SK-MEL-5 (cell line): Measurements from ENCODE around the gene CARMIL1. TPM values are rescaled to one million over a fixed set of nuclear protein-coding genes. Genes with fewer than 3 reads are reported as not detected.
"Not testable (repeated sequence)": the region's sequence is repeated elsewhere in the genome, so short reads cannot be mapped to it uniquely, and the experiment has no call there.

ENCODE experiments used
- DNase-seq: peaks from one replicate; pipeline ENCODE4 v3.0.0-alpha.2; 2016; ENCODE audit warnings: low read depth, low spot score
- in situ Hi-C: cut with HindIII; loops from 2 replicates; pipeline ENCODE4 v1.10.0; 2016; ENCODE audit warnings: low sequenced_read_pairs, high pct_unique_total_duplicates, low pct_unique_long_range_greater_than_20kb
- total RNA-seq: library from RNA; depleted of rRNA; stranded (reverse); fragments of >200 nt; shearing (Covaris generic); gene quantifications from 2 replicates; pipeline ENCODE4 v1.2.3, GENCODE V29; 2014

CARMIL1 gene
- total RNA-seq, 1 experiment from 2014 or later = 45.1 TPM

DNA sequence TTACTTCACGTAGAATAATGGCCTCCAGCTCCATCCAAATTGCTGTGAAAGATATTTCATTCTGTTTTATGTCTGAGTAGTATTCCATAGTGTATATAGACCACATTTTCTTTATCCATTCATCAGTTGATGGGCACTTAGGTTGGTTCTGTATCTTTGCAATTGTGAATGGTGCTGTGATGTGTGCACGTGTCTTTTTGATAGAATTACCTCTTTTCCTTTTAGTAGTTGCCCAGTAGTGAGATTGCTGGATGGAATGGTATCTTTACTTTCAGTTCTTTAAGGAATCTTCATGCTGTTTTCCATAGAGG lies 91.8 kb downstream of the CARMIL1 start:
- no peak for DNase-seq
- in situ Hi-C loops = no loop called here

DNA sequence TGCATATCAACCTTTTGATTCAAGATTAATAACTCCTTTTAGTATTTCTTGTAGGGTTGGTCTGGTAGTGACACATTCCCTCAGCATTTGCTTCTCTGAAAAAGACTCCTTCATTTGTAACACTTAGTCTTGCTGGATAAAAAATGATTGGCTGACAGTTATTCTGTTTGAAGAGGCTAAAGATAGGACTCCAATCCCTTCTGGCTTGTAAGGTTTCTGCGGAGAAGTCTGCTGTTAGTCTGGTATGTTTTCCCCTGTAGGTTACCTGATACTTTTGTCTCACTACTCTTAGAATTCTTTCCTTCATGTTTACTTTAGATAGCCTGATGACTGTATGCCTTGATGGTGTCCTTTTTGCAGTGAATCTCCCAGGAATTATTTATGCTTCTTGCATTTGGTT lies 96.0 kb downstream of the CARMIL1 start:
- no peak for DNase-seq
- in situ Hi-C loops = no loop called here

DNA sequence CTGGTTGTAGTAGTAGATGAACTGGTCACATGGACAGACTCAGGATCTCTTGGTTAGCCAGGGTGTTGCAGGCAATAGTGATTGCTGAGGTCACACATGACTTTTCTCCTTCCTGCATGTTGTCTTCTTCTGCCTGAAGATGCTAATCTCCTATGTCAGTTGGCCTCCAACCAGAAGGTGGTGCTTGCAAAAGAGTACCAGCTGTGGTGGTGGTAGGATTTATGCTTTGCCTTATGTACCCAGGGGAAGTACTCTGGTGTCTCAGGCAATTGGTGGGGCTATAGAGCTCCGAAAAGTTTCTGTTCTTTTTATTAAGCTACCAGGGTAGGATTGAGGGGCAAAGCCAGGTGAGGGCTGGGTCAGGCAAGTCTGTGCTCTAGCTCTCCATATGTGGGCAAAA lies 98.5 kb downstream of the CARMIL1 start:
- no peak for DNase-seq
- in situ Hi-C loops = no loop called here

DNA sequence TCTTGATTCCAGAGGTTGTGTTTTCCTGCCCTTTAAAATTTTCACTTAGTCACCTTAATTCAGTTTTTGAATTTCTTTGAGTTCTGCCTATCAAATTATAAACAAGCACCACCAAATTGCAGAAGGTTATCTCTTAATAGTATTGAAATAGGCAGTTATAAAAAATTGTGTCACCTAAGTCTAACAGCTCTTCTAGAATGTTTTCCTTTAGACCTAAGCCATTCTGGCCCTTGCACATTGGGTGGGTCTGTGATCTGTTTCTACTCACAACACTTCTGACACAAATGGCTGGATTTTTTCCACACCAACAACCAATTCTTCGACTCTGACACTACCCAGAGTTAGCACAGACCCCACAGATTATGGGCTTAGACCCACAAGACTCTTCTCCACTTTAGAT lies 101.9 kb downstream of the CARMIL1 start:
- no peak for DNase-seq
- in situ Hi-C loops = no loop called here

DNA sequence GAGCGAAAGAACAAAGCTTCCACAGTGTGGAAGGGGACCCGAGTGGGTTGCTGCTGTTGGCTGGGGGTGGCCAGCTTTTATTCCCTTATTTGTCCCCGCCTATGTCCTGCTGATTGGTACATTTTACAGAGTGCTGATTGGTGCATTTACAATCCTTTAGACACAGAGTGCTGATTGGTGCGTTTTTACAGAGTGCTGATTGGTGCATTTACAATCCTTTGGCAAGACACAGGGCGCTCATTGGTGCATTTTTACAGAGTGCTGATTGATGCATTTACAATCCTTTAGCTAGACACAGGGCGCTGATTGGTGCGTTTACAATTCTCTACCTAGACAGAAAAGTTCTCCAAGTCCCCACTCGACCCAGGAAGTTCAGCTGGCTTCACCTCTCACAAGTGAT lies 103.3 kb downstream of the CARMIL1 start:
- DNase-seq, in situ Hi-C loops: not testable (repeated sequence)

DNA sequence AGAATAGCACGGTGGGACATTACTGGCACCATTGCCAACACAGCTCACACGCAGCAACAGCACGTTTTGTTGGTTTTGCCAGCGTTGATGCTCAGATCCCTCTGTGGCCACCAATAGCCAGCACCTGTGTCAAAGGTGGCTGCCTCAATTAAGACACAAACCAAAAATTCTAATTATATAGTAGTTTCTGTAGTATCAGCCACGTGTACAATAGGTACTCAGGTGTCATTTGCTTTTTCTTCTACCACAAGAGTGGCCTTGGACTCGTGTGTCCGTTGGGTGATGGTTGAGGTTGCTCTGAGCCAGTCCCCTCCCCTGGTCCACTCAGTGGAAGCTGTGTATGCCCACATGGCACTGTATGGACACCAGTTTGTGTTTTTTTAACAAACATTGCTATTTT lies 105.1 kb downstream of the CARMIL1 start:
- in situ Hi-C loops = no loop called here
- no peak for DNase-seq

DNA sequence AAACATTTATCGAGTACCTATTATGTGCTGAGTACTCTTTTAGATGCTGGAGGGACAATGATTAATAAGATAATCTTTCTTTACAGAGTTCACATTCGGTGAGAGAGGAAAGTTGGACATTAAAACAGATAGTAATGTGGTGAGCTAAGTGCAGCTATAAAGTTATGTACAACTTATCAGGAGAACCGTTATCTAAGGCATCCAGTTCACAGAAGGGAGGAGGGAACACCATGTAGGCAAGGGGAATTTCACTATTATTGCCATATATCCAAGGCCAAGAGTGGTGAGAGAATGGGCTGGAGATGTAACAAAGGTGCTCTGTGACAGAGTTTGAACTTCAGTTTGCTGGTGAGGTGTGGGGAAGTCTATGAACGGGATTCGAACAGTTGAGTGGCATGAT lies 105.8 kb downstream of the CARMIL1 start:
- in situ Hi-C loops = no loop called here
- no peak for DNase-seq

DNA sequence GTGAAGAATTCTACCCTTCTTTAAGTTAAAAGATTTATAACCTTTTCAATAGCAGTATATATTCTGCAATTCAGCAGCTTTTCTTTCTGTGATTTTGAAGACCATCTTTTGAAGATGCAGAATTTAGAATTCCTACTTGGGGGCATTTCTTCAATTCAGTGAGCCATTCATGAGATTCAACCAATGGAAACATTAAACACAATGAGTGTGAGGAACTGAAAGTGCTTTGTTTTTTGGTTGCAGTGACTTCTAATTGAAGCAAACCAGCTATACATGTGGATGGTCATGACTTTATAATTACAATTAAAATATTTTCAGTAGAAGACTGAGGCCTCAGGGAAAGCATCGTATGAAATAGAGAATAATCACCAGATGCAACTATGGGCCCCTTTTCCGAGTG lies 108.3 kb downstream of the CARMIL1 start:
- DNase-seq = no peak
- in situ Hi-C loops = no loop called here

DNA sequence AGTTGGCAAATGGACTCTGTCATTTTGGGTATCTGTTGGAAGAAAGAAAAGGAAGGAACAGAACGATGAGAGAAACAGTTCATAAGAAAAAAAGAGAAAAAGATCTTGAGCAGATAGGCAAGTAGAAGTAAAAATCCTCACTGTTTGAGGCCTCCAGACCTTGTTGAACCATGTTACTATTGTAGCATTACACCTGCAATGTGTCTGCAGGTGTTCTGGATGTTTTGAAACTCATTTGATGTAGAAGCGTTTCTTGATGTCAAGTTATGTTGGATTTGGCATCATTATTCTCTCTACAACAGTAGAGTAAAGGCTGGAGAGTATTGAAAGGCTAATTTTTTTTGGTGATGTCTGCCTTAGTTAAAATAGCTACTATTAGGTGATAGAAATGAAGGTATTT lies 108.7 kb downstream of the CARMIL1 start:
- DNase-seq = no peak
- in situ Hi-C loops = no loop called here

DNA sequence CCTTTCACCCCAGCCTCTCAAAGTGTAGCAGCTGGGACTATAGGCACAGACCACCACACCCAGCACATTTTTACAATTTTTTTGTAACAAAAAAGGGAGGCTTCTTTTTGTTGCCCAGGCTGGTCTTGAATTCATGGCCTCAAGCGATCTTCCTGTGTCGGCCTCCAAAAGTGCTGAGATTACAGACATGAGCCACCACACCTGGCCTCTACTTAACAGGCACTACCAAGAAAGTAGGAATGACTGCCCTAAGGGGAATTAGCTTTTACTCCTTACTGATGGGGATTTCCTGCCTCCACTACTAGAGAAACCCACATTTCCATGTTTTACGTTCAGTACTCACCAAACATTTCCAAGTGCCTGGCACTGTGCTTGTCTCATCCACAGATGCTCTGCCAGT lies 109.6 kb downstream of the CARMIL1 start:
- DNase-seq = no peak
- in situ Hi-C loops = no loop called here

DNA sequence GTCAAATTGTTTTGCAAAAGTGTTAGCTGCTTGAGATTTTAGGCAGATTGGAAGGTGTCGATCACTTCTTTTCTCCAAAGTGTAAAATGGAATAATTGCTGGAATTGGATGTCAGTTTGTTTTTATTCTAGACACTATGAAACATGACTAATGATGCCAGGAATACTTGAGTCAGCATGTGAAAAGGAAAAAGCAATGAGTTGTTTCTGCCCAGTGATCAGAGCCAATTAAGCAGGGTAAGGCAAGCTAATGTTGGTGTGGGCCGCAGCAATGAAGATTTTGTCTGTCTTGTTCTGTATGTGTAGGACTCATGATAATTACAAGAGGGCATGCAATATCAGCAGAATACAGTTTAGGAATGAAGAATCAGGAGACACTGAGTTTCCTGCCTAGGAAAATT lies 110.3 kb downstream of the CARMIL1 start:
- in situ Hi-C loops = no loop called here
- DNase-seq = no peak

DNA sequence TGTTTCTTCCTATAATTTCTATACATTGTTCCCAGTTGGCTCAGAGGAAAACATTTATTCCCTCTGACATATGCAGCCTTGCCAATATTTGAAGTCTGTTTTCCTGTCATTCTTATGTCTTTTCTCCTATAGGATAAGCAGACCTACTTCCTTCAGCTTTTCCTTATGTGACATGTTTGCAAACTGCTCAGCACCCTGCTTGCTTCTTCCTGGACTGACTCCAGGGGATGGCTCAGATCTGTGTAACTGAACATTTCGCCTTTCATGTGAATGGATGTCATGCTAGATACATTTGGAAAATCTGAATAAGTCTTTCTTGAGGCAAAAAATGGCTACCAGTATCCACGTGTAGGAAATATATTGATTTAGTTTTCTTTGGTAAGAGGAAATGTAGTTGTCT lies 113.2 kb downstream of the CARMIL1 start:
- in situ Hi-C loops = no loop called here
- DNase-seq = no peak

DNA sequence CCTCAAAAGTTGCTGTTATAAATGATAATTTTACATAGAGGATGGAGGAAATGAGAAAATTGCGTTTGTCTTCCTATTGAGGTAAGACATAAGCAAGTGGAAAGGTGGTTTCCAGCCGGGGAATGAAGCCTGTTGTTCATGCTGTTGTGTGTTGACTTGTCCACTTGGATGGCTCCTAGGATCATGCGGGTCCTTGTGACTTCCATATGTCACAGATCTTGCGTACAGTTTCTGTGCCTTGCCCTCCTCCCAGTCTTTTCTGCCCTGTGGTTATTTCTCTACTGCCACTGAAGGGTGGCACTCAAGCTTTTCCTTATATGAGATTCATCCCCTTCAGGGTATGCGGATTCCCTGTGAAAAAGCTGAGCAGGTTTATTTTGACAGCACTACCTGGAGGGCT lies 116.6 kb downstream of the CARMIL1 start:
- DNase-seq = peak; percentile 93
- in situ Hi-C loops = no loop called here

DNA sequence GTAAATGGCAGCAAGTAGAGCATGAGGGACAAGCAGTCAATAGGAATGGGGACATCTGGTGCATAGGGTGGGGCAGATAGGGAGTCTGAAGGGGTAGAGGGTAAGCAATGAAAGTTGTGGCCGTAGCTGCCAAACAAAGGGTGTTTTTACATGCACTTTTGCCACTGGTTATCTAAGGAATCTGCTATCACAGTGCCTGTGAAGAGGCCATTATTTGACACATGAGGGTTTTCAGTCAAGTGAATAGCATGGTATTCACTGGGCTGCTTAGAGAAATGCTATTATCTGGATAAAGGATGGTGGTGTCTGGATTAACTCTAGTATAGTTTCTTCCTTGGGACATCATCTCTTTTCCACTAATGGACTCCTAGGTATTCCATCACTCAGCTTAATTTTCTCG lies 118.2 kb downstream of the CARMIL1 start:
- in situ Hi-C loops = no loop called here

DNA sequence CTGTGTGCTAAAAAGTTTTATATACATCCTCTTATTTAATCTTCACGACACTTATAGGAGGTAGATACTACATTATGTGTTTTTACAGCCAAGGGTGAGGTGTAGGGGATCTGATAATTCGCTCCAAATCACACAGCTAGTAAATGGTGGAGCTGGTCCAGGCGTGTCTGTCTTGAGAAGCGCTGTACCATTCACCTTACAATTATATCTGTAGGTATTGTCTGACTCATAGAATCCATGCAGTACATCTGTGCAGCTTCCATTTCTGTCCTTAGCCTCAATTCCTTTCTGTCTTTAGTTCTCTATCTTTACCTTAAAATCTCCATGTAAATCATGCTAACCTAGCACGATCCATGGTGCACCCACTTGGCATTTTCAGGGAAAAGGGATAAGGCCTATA lies 120.7 kb downstream of the CARMIL1 start:
- DNase-seq = no peak
- in situ Hi-C loops = no loop called here

More for the DNA sequence above, 118.2 kb downstream of the CARMIL1 start:
- peak; percentile 76 for DNase-seq

DNA sequence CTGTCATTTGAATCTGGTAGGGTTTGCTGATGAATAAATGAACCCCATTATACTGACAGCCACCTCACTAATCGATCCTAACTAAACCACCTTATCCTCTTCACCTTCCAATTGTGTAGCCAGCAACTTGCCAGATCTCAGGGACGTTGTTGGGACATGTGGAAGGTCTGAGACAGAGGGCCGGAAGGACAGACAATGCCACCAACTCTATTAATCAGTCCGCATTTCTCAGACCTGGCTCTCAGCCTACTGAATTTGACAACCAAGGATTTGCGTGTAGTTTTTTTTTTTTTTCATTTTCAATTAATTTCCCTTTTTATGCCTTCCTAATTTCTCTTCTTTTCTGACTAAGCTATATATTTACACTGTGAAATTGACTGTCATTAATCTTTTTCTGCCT lies 122.5 kb downstream of the CARMIL1 start:
- DNase-seq = no peak
- in situ Hi-C loops = no loop called here

DNA sequence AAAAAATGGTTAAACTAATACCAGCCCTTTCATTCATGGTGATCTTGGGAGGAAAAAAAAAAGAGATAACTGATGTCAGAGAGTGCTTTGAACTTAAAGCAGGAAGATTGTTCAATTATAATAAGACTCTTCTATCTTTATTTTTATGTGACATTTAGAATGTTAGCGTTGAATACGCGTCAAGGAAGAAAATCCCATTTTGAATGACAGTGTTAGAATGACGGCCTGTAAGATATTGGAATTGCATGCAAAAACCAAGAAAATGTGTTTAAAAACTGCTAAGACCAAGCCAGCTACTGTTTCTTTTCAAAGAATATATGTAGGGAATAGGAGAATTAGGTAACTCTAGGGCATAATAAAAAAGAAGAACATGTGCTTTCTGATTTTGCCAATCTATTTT lies 123.0 kb downstream of the CARMIL1 start:
- no peak for DNase-seq
- in situ Hi-C loops = no loop called here

DNA sequence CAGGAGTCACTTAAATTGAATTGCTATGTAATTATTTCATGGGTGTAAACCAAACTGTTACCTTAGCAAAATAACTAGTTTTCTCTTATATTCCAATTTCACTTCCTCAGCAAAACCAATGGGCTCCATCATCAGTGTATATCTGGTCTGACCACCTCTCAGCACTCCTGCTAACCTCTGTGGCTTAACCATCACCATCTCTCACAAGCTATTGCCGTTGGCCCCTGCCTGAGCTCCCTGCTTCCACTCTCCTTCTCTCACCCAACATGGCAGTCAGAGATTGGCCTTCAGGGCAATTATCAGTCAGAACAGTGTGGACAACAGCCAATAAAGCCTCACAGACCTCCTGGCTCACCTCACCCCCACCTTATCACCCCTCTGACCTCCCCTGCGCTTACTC lies 124.0 kb downstream of the CARMIL1 start:
- no peak for DNase-seq
- in situ Hi-C loops = no loop called here

DNA sequence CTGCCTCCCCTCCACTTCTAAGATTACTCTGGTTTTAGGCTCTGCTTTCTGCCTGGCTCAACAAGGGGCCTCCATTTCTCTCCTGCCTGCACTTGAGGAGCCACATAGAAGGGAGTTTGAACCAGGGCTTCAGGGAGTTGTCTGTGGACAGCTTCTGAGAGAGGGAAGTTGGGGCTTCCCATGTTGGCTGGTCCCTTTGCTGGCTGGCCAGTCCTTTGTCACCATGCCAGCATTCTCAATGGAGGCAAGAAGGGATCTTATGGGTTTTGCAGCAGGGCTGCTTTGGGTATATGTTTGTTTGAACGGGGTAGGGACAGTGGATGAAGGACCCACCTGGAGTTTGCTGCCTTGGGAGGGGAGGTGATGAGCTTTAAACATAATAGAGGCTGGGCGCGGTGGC lies 124.9 kb downstream of the CARMIL1 start:
- DNase-seq = no peak
- in situ Hi-C loops = no loop called here

DNA sequence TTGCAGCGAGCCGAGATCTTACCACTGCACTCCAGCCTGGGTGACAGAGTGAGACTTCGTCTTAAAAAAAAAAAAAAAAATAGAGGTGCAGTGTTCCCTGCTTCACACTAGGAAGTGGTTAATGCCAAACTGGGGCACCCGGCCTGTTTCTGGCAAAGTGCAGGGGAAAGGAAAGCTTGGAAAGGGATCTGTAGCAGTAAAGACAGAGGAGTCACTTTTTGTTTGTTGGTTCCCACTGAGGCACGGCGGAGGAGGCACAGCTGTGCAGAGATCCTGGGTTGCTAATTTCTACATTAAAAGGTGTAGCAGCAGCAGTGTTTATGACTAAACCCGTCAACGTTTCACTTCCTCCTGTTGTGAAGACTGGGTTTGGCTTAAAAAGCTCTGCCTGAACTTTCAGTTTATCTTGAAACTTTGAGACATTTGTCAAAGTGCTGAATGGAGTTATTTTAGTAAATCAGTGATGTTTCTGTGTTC lies 125.6 kb downstream of the CARMIL1 start:
- DNase-seq = no peak
- in situ Hi-C loops = no loop called here
